SU-DHL-6 (cell line): ENCODE measurements around the gene CTTNBP2NL.

Source experiments
- H2AFZ ChIP-seq: fragments of 200-600 bp; sonication (generic); 2 replicates; pipeline ENCODE4 v1.6.1; 2014; ENCODE audit warnings: low read depth, mild to moderate bottlenecking, moderate library complexity, mixed read lengths, antibody characterized with exemption, low read length; ENCODE audit not compliant: severe bottlenecking
- H3F3A ChIP-seq: fragments of 200-600 bp; shearing (Covaris generic); 2 replicates; pipeline ENCODE4 v1.6.0; 2016; ENCODE audit warnings: antibody characterized with exemption, mild to moderate bottlenecking; ENCODE audit not compliant: insufficient read depth
- H3K27ac ChIP-seq: fragments of 200-600 bp; sonication (generic); 2 replicates; pipeline ENCODE4 v1.5.1; 2016; ENCODE audit warnings: low read depth, mild to moderate bottlenecking, low read length, moderate library complexity, mixed read lengths
- H3K27me3 ChIP-seq: fragments of 200-600 bp; sonication (generic), shearing (Covaris generic); 2 replicates; pipeline ENCODE4 v1.6.0; 2014; ENCODE audit warnings: mild to moderate bottlenecking, low read length
- H3K36me3 ChIP-seq: fragments of 200-600 bp; sonication (generic); 2 replicates; pipeline ENCODE4 v1.6.1; 2014; ENCODE audit warnings: mild to moderate bottlenecking, low read length, mixed read lengths
- H3K4me2 ChIP-seq: fragments of 300-600, 200-600 bp; shearing (Covaris generic), sonication (generic); 2 replicates; pipeline ENCODE4 v1.6.0; 2014; ENCODE audit warnings: low read length, low read depth, mild to moderate bottlenecking; ENCODE audit not compliant: poor library complexity, severe bottlenecking
- H3K4me3 ChIP-seq: fragments of 200-600 bp; sonication (generic); 2 replicates; pipeline ENCODE4 v1.5.1; 2014; ENCODE audit warnings: antibody characterized with exemption, low read length, mild to moderate bottlenecking, mixed read lengths; ENCODE audit not compliant: insufficient read depth, poor library complexity, severe bottlenecking
- H3K79me2 ChIP-seq: fragments of 200-600 bp; sonication (generic); 2 replicates; pipeline ENCODE4 v1.6.1; 2014; ENCODE audit warnings: mild to moderate bottlenecking, low read length, moderate library complexity; ENCODE audit not compliant: insufficient read depth
- H3K9ac ChIP-seq: fragments of 200-600 bp; sonication (generic); 2 replicates; pipeline ENCODE4 v1.7.0; 2014; ENCODE audit warnings: mild to moderate bottlenecking, low read length
- H3K9me2 ChIP-seq: fragments of 200-600 bp; sonication (generic); replicated peaks from 2 replicates; pipeline ENCODE4 v1.6.1; 2014; ENCODE audit warnings: low read length; ENCODE audit not compliant: insufficient read depth
- H3K9me3 ChIP-seq: fragments of 200-600 bp; sonication (generic); 2 replicates; pipeline ENCODE4 v1.6.1; 2014; ENCODE audit warnings: low read length, mixed read lengths; ENCODE audit not compliant: insufficient read depth
- H4K20me1 ChIP-seq: fragments of 200-600 bp; sonication (generic); 2 replicates; pipeline ENCODE4 v1.6.1; 2014; ENCODE audit warnings: low read depth, mild to moderate bottlenecking, antibody characterized with exemption, low read length, moderate library complexity, mixed read lengths
- EZH2phosphoT487 ChIP-seq: fragments of 200-600 bp; sonication (generic), shearing (Covaris generic); conservative IDR thresholded peaks from 2 replicates; pipeline ENCODE4 v1.6.1; 2018; ENCODE audit warnings: mild to moderate bottlenecking, antibody characterized with exemption, low read length, moderate library complexity, mixed read lengths
- TF ChIP-seq, protein P1 (sequence below): fragments of 200-600 bp; sonication (generic); IDR thresholded peaks from one replicate; pipeline ENCODE4 v1.5.1; 2017; ENCODE audit warnings: antibody characterized with exemption, mild to moderate bottlenecking, low read length, moderate library complexity; ENCODE audit not compliant: insufficient read depth, poor library complexity, severe bottlenecking

CTTNBP2NL gene

DNA sequence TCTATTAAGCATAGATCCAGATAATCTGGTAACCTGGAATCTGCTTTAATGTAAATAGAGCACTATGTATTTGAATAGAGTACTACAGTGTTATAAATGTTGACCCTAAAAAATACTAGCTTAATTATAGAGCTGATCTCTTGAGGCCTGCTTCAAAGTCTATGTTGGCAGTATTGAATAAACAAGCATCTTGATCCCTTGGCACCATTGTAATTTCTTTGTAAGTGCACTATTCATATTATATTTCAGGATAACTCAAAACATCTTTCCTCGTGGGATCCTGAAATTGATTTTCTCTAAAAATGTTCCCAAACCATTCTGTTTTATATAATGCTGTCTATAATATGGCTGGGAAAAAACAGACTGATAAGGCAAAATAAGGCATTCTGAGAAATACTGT lies 10.8 kb downstream of the CTTNBP2NL start:
- Histone ChIP-seq H3K27me3 (no peaks in the 10 kb centered on the region), H3K36me3 (no peaks in the 10 kb centered on the region), H3K4me2 (no peak overlapping the region), H4K20me1 (no peaks in the 10 kb centered on the region), H3K79me2 (no peaks in the 10 kb centered on the region), H3K9me2 (no peaks in the 10 kb centered on the region), H3K9me3 (no peaks in the 10 kb centered on the region), H2AFZ (no peak overlapping the region), H3F3A (no peaks in the 10 kb centered on the region), H3K27ac (no peak overlapping the region), H3K4me3 (no peak overlapping the region), H3K9ac (no peak overlapping the region)
- TF ChIP-seq, protein P1, sequence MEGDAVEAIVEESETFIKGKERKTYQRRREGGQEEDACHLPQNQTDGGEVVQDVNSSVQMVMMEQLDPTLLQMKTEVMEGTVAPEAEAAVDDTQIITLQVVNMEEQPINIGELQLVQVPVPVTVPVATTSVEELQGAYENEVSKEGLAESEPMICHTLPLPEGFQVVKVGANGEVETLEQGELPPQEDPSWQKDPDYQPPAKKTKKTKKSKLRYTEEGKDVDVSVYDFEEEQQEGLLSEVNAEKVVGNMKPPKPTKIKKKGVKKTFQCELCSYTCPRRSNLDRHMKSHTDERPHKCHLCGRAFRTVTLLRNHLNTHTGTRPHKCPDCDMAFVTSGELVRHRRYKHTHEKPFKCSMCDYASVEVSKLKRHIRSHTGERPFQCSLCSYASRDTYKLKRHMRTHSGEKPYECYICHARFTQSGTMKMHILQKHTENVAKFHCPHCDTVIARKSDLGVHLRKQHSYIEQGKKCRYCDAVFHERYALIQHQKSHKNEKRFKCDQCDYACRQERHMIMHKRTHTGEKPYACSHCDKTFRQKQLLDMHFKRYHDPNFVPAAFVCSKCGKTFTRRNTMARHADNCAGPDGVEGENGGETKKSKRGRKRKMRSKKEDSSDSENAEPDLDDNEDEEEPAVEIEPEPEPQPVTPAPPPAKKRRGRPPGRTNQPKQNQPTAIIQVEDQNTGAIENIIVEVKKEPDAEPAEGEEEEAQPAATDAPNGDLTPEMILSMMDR, result no peak
- no peak for TF ChIP-seq EZH2phosphoT487

DNA sequence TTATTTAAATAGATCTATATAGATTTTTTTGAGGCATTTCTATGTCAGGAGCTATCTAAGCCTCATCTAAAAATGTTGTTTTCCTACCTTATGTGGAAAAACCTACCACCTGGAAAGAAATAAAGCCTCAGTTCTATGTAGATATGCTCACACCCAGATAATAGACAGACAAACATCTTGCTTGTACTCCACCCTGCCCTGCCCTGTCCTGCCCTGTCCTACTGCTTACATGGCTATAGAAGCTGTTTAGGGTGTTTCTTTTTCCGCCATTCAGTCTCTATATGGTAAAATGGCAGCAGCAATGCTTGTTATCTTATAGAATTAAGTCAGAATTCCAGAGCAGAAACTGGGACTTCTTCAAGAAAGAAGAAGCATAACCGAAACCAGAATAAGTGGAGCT lies 13.4 kb downstream of the CTTNBP2NL start:
- TF ChIP-seq, protein P1, result no peak
- TF ChIP-seq EZH2phosphoT487, result no peak
- Histone ChIP-seq H3K9me2 (no peaks in the 10 kb centered on the region), H3K9ac (no peak overlapping the region), H3K27ac (no peak overlapping the region), H3K9me3 (no peaks in the 10 kb centered on the region), H4K20me1 (no peaks in the 10 kb centered on the region), H3F3A (no peaks in the 10 kb centered on the region), H3K4me3 (no peak overlapping the region), H3K27me3 (no peaks in the 10 kb centered on the region), H3K36me3 (no peaks in the 10 kb centered on the region), H3K4me2 (no peak overlapping the region), H3K79me2 (no peaks in the 10 kb centered on the region), H2AFZ (no peak overlapping the region)

GRCh38 chr1:112410673-112411072 lies 14.7 kb downstream of the CTTNBP2NL start:
- Histone ChIP-seq H3K79me2 (no peaks in the 10 kb centered on the region), H3K4me3 (no peak overlapping the region)
- TF ChIP-seq, protein P1, result no peak
- TF ChIP-seq EZH2phosphoT487, result no peak

More at GRCh38 chr1:112410673-112411072, 14.7 kb downstream of the CTTNBP2NL start:
- H3K9me2 ChIP-seq, result no peaks in the 10 kb centered on the region
- no peaks in the 10 kb centered on the region for H4K20me1 ChIP-seq
- no peak overlapping the region for H3K27ac ChIP-seq
- no peak overlapping the region for H3K4me2 ChIP-seq
- H3K27me3 ChIP-seq, result no peaks in the 10 kb centered on the region
- no peaks in the 10 kb centered on the region for H3F3A ChIP-seq
- H2AFZ ChIP-seq, result no peak overlapping the region
- no peaks in the 10 kb centered on the region for H3K9me3 ChIP-seq
- H3K36me3 ChIP-seq, result no peaks in the 10 kb centered on the region
- H3K9ac ChIP-seq, result no peak overlapping the region
